Measurements from ENCODE around the gene ZDHHC4.
A peak's percentile ranks its signal among the peaks of the same experiment; 100 is the strongest.

Gene ZDHHC4

GRCh38 chr7:6636741-6637543, 59.7 kb downstream of the ZDHHC4 start, which contains the start of gene ZNF316:
ZNF316 (plus strand) TSS chr7:6637318; CDS start chr7:6642410, 5,092 bp downstream.
- DNase-seq (ENCODE audit: low spot score), result peak; percentile 36

DNA sequence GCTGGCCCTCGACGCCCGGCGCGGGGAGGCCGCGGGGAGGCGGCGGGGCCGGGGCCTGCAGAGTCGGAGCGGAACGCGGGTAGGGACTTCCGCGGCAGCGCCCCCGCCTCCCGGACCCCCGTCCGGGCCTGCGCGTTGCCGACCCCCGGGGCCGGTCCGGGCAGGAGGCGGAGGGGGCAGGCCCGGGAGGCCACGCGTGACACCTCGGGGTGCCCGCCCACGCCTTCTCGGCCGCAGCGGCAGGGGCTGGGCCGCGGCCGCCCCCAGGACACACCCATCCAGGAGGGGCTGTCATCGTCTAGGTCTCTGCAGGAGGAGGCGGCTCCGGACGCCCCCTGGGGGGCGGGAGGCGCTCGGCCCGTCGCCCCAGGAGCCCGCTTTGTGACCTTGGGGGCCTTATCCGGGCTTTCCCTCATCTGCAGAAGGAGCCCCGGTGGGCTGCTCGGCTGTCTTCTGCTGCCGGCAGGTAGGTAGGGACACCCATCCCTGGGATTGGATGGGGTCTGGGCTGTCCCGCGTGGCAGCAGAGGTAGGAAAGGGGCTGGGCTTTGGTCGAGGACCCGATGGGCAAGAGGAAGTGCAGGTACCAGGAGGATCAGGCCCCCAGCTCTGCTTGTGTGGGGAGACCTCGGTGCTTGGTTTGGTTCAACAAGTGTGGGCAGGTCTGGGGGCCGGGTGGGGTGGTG, 60.4 kb downstream of the ZDHHC4 start:
- DNase-seq (ENCODE audit: low spot score), result no peak
